Adrenal gland (tissue), 5 donors: Measurements from ENCODE around the gene GRPEL1.

Experiments
- CTCF ChIP-seq, 6 experiments: fragments of 450-650 bp in 4 of 6; fragments of 200-600 bp in 2 of 6; sonication (generic) in 1 of 6; IDR thresholded peaks; 1 replicate in 5 of 6; 2 replicates in 1 of 6; pipeline versions ENCODE4 v1.5.1 to v1.8.0; 2016 to 2021; ENCODE audit warnings: antibody characterized with exemption in 6 of 6, mild to moderate bottlenecking in 2 of 6, moderate library complexity in 1 of 6
- POLR2A ChIP-seq, 2 donors: fragments of 450-650 bp; IDR thresholded peaks; one replicate each; pipeline ENCODE4 v1.6.1; 2017; ENCODE audit warnings: antibody characterized with exemption in 2 of 2, mild to moderate bottlenecking in 2 of 2, moderate library complexity in 1 of 2
- donor health status: DM: no; HTN: no; CAD: no.

GRCh38 chr4:7104366-7105031 lies 36.6 kb upstream of the GRPEL1 start:
- TF ChIP-seq POLR2A (IDR thresholded peaks at IDR 0.05), result no peak
- no peak for TF ChIP-seq CTCF (IDR thresholded peaks at IDR 0.05)
